Colon (tissue), 2 donors: Measurements from ENCODE around the gene B4GALNT1.
"Not testable (repeated sequence)": the region's sequence is repeated elsewhere in the genome, so short reads cannot be mapped to it uniquely, and the experiment has no call there.

Experiments
- FAIRE-seq: peaks from 2 replicates; lab custom pipeline; 2012; peaks lifted over from hg19 to GRCh38; lab: Jason Lieb, UNC
- donor health status: control.
- donor health status: control.

The B4GALNT1 gene

GRCh38 chr12:57607958-57608663 is 24.9 kb downstream of the B4GALNT1 start:
- no peak for FAIRE-seq

- no peak for FAIRE-seq
Observed at GRCh38 chr12:57606821-57607220, 26.2 kb downstream of the B4GALNT1 start.

GRCh38 chr12:57606399-57606798 is 26.6 kb downstream of the B4GALNT1 start:
- no peak for FAIRE-seq

GRCh38 chr12:57605811-57606311 is 27.1 kb downstream of the B4GALNT1 start:
- FAIRE-seq, result no peak

GRCh38 chr12:57604992-57605810 is 27.8 kb downstream of the B4GALNT1 start:
- no peak for FAIRE-seq

- FAIRE-seq, result no peak
Observed at GRCh38 chr12:57604454-57604991, 28.5 kb downstream of the B4GALNT1 start, which contains the start of gene DTX3. Gene DTX3 (plus strand): TSS chr12:57604824. CDS start chr12:57606518, 1,694 bp downstream.

GRCh38 chr12:57603815-57604453 is 29.1 kb downstream of the B4GALNT1 start:
- FAIRE-seq, result no peak

- FAIRE-seq, result no peak
Observed at GRCh38 chr12:57603324-57603723, 29.7 kb downstream of the B4GALNT1 start.

GRCh38 chr12:57602544-57602943 is 30.5 kb downstream of the B4GALNT1 start:
- no peak for FAIRE-seq

- FAIRE-seq, result no peak
Observed at GRCh38 chr12:57600395-57600794, 32.6 kb downstream of the B4GALNT1 start.

GRCh38 chr12:57593187-57593586 is 39.8 kb downstream of the B4GALNT1 start:
- FAIRE-seq, result no peak

GRCh38 chr12:57592551-57593165 is 40.3 kb downstream of the B4GALNT1 start:
- FAIRE-seq, result no peak

GRCh38 chr12:57591782-57592325 is 41.1 kb downstream of the B4GALNT1 start:
- no peak for FAIRE-seq

GRCh38 chr12:57590864-57591781 is 41.9 kb downstream of the B4GALNT1 start, which contains the start of gene PIP4K2C:
Gene PIP4K2C (plus strand): TSS chr12:57591192. CDS start chr12:57591290, 98 bp downstream.
- no peak for FAIRE-seq

GRCh38 chr12:57590479-57590863 is 42.5 kb downstream of the B4GALNT1 start:
- FAIRE-seq, result no peak

GRCh38 chr12:57588951-57589610 is 43.9 kb downstream of the B4GALNT1 start:
- FAIRE-seq, result not testable (repeated sequence)

- FAIRE-seq, result no peak
Observed at GRCh38 chr12:57586832-57587429, 46.1 kb downstream of the B4GALNT1 start.

- FAIRE-seq, result no peak
Observed at GRCh38 chr12:57586128-57586527, 46.9 kb downstream of the B4GALNT1 start.

- FAIRE-seq, result no peak
Observed at GRCh38 chr12:57585156-57585555, 47.8 kb downstream of the B4GALNT1 start.
